Right lobe of liver (tissue), 6 donors: ENCODE results near the gene PRR35. TPM values are rescaled to one million over a fixed set of nuclear protein-coding genes. Genes with fewer than 3 reads are reported as not detected.
A peak's percentile ranks its signal among the peaks of the same experiment; 100 is the strongest.

Experiments used
- ATAC-seq, 4 donors: fragments of 200-7000 bp; cut with Tn5 transposase; one replicate each; pipeline ENCODE4 v1.9.1; 2020; ENCODE audit warnings: mild to moderate bottlenecking in 4 of 4, moderate library complexity in 4 of 4
- DNase-seq, 3 donors: peaks; one replicate each; pipeline ENCODE4 v3.0.0-alpha.2; 2020
- H3K27ac ChIP-seq, 3 donors: fragments of 200-600 bp; one replicate each; pipeline ENCODE4 v1.8.0; 2022
- H3K27me3 ChIP-seq, 2 donors: fragments of 200-600 bp; one replicate each; pipeline ENCODE4 v1.8.0; 2022
- H3K36me3 ChIP-seq, 4 donors: fragments of 200-600 bp; sonication (generic) in 1 of 4; one replicate each; pipeline versions ENCODE4 v1.5.1 to v1.8.0; 2017 to 2022; ENCODE audit warnings: control low read depth in 1 of 4
- H3K4me1 ChIP-seq, 4 donors: fragments of 200-600 bp; sonication (generic) in 1 of 4; one replicate each; pipeline versions ENCODE4 v1.5.1 to v1.8.0; 2017 to 2022; ENCODE audit warnings: control low read depth in 1 of 4
- H3K4me3 ChIP-seq, 3 donors: fragments of 200-600 bp; one replicate each; pipeline ENCODE4 v1.8.0; 2022
- H3K9me3 ChIP-seq, 4 donors: fragments of 200-600 bp; sonication (generic) in 1 of 4; one replicate each; pipeline versions ENCODE4 v1.5.1 to v1.8.0; 2017 to 2022; ENCODE audit warnings: control low read depth in 1 of 4
- POLR2A ChIP-seq: fragments of 450-650 bp; IDR thresholded peaks from one replicate; pipeline ENCODE4 v1.6.1; 2017; ENCODE audit warnings: antibody characterized with exemption, mild to moderate bottlenecking
- WGBS: methylation state at CpG from one replicate; pipeline ENCODE4 v1.1.6; 2018; ENCODE audit warnings: low coverage, low lambda C conversion rate; ENCODE audit not compliant: insufficient coverage; ENCODE audit errors: missing lambda C conversion rate; 5-methylcytosine and 5-hydroxymethylcytosine counted together
- intact Hi-C, 2 donors: fragments of 100-400 bp; cut with DNase I; formaldehyde crosslinking; loops; one replicate each; pipeline versions ENCODE4 v1.11.2 to v1.14.1; 2022
- total RNA-seq, 6 experiments: library from RNA; depleted of rRNA in 2 of 6; stranded (reverse); fragments of >200 nt in 2 of 6; fragmentation: NEBNext Ultra II Directional in 3 of 6; extraction: Animal tissue kit (Norgen Biotek cat#: 25700) in 3 of 6; gene quantifications; one replicate each; pipeline versions ENCODE4 v1.1.0 to v1.2.4, GENCODE V29; 2016 to 2023
- TF ChIP-seq, protein P1 (sequence below), 4 donors: fragments of 200-600 bp in 3 of 4; fragments of 450-650 bp in 1 of 4; IDR thresholded peaks; one replicate each; pipeline versions ENCODE4 v1.5.1 to v1.8.0; 2016 to 2022; ENCODE audit warnings: antibody characterized with exemption in 4 of 4, mild to moderate bottlenecking in 2 of 4
- donor health status: DM: no; HTN: yes; CAD: no.
- donor health status: DM: no; HTN: no; CAD: no.
- donor health status: DM: no; HTN: no; CAD: no.
- donor health status: DM: no; HTN: yes; CAD: no.
- donor health status: DM: no; HTN: yes; CAD: no.

The PRR35 gene
- total RNA-seq, 6 experiments from 2014 or later = not detected

DNA sequence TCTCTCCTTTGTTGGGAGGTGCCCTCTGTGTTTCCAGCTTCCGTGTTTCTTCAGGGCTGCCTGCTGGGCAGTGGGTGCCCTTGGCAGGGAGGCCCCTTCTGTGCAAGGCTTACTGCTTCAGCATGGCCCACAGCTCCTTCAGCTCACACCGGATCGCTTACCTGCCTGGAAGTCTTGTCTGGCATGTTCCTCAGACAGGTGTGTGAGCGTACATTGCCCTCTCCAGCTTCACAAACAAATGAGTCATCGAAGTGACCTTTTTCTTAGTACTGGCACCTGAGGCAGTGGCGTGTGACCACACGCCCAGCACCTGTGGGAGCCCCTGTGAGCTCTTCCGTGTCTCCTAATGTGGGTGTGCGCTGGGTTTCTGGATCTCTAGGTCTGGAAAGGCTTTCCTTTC, 33.2 kb downstream of the PRR35 start:
- peak in 1 of 3 donors; percentile 60 for DNase-seq
- Histone ChIP-seq H3K27me3 (no peaks in the 10 kb centered on the region), H3K4me1 (peaks cover 0 to 51% (median 29%) of the 10 kb centered on the region in 4 donors), H3K36me3 (no peaks in the 10 kb centered on the region), H3K9me3 (no peaks in the 10 kb centered on the region), H3K27ac (peak overlapping the region; percentile 59 to 80 (median 65)), H3K4me3 (no peak overlapping the region)
- WGBS = 38% methylated on average over 5 of the region's 9 CpGs
- TF ChIP-seq, protein P1, sequence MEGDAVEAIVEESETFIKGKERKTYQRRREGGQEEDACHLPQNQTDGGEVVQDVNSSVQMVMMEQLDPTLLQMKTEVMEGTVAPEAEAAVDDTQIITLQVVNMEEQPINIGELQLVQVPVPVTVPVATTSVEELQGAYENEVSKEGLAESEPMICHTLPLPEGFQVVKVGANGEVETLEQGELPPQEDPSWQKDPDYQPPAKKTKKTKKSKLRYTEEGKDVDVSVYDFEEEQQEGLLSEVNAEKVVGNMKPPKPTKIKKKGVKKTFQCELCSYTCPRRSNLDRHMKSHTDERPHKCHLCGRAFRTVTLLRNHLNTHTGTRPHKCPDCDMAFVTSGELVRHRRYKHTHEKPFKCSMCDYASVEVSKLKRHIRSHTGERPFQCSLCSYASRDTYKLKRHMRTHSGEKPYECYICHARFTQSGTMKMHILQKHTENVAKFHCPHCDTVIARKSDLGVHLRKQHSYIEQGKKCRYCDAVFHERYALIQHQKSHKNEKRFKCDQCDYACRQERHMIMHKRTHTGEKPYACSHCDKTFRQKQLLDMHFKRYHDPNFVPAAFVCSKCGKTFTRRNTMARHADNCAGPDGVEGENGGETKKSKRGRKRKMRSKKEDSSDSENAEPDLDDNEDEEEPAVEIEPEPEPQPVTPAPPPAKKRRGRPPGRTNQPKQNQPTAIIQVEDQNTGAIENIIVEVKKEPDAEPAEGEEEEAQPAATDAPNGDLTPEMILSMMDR (IDR thresholded peaks at IDR 0.05) = no peak
- TF ChIP-seq POLR2A = no peak
- intact Hi-C loops = no loop called here
- ATAC-seq = peak in 3 of 4 donors; percentile 2 to 29 (median 2)

DNA sequence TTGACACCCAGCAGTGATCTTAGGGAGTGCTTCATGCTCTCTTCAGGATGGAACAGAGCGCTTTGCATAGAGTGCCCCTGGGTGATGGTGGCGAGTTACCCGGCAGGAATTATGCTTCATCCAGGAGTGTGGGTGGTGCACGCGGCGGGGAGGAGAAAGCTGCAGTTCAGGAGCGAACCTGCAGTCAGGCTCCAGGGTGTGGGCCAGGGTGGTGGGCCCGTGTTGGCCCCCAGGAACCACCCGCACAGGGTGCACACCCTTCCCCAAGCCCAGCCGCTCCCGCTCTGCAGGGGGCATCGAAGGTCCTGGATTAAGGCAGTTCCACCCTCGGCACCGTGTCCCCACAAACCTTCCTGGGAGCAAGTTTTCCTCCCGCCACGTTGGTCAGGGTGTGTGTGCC, 33.6 kb downstream of the PRR35 start:
- TF ChIP-seq, protein P1 (IDR thresholded peaks at IDR 0.05) = no peak
- TF ChIP-seq POLR2A = no peak
- WGBS = 67% methylated on average over 1 of the region's 16 CpGs
- Histone ChIP-seq H3K4me3 (no peak overlapping the region), H3K9me3 (no peaks in the 10 kb centered on the region), H3K4me1 (peaks cover 0 to 54% (median 30%) of the 10 kb centered on the region in 4 donors), H3K27ac (peak overlapping the region; percentile 39 to 80 (median 65)), H3K36me3 (no peaks in the 10 kb centered on the region), H3K27me3 (no peaks in the 10 kb centered on the region)
- intact Hi-C loops = no loop called here
- ATAC-seq = no peak
- DNase-seq = no peak

DNA sequence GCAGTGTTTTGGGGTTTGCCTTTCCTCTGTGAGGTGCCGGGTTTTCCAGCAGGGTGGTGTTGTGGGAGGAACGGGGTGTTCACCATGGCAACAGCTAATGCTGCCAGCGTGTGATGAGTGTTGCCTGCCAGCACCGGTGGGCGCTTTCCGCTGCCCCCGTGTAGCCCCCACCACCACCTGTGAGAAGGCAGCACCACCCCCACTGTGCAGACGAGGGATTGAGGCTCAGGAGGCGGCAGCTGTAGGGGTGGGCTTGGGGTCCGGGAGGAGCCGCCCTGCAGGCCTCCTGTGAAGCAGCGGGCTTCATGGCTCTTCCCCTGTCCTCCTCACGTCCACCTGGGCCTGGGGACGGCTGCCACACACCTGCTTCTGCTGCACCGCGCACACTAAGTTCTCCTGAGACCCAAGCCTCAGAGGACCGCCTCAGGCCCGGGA, 34.9 kb downstream of the PRR35 start:
- H3K9me3 ChIP-seq = no peaks in the 10 kb centered on the region
- no peak overlapping the region for H3K4me3 ChIP-seq
- H3K27ac ChIP-seq = peak overlapping the region in 2 of 3 donors; percentile 46 to 53
- DNase-seq (no peak), ATAC-seq (no peak)
- no peak for TF ChIP-seq POLR2A
- TF ChIP-seq, protein P1 (IDR thresholded peaks at IDR 0.05) = no peak
- H3K36me3 ChIP-seq = no peaks in the 10 kb centered on the region
- 43% methylated on average over 2 of the region's 18 CpGs for WGBS
- H3K4me1 ChIP-seq = peaks cover 0 to 58% (median 31%) of the 10 kb centered on the region in 4 donors
- intact Hi-C loops = no loop called here
- no peaks in the 10 kb centered on the region for H3K27me3 ChIP-seq

GRCh38 chr16:595942-596735, 35.9 kb downstream of the PRR35 start:
- peak in 3 of 4 donors; percentile 44 to 62 (median 55) for ATAC-seq
- Histone ChIP-seq H3K9me3 (no peaks in the 10 kb centered on the region), H3K27me3 (no peaks in the 10 kb centered on the region), H3K36me3 (no peaks in the 10 kb centered on the region), H3K27ac (peak overlapping the region in 2 of 3 donors; percentile 53 to 59), H3K4me3 (no peak overlapping the region), H3K4me1 (peaks cover 0 to 58% (median 31%) of the 10 kb centered on the region in 4 donors)
- no peak for TF ChIP-seq POLR2A
- TF ChIP-seq, protein P1 (IDR thresholded peaks at IDR 0.05) = no peak
- intact Hi-C loops = no loop called here
- WGBS = 32% methylated on average over 8 of the region's 34 CpGs
- DNase-seq = peak; percentile 76 to 85 (median 83)
